GM06990 (cell line): ENCODE measurements around the gene ST6GALNAC4.

Experiments used
- DNase-seq: peaks from one replicate; pipeline ENCODE4 v3.0.0-alpha.2; 2011; ENCODE audit not compliant: insufficient read length; ENCODE audit errors: extremely low read depth
- H3K27me3 ChIP-seq: replicated peaks from 2 replicates; pipeline ENCODE4 v1.6.0; 2011; ENCODE audit warnings: low read length; ENCODE audit not compliant: control insufficient read depth, insufficient read depth
- H3K36me3 ChIP-seq: 2 replicates; pipeline ENCODE4 v1.5.1; 2011; ENCODE audit warnings: low read length; ENCODE audit not compliant: control insufficient read depth, insufficient read depth
- H3K4me3 ChIP-seq: replicated peaks from 2 replicates; pipeline ENCODE4 v1.5.1; 2011; ENCODE audit warnings: low read depth, mild to moderate bottlenecking, control low read depth, low read length
- CTCF ChIP-seq: IDR thresholded peaks from 2 replicates; pipeline ENCODE4 v1.5.1; 2011; ENCODE audit warnings: low read length, control low read depth, mild to moderate bottlenecking, inconsistent platforms; ENCODE audit not compliant: insufficient read depth, poor library complexity, severe bottlenecking

Gene ST6GALNAC4

GRCh38 chr9:127926906-127927200, 10.0 kb upstream of the ST6GALNAC4 start:
- no peaks in the 10 kb centered on the region for H3K36me3 ChIP-seq
- no peak for DNase-seq
- no peaks in the 10 kb centered on the region; the same call in 1 of the 2 replicates for H3K27me3 ChIP-seq
- no peak for TF ChIP-seq CTCF
- H3K4me3 ChIP-seq: peak overlapping the region; percentile 12

GRCh38 chr9:127925959-127926905, 9.4 kb upstream of the ST6GALNAC4 start:
- Histone ChIP-seq H3K4me3 (no peak overlapping the region), H3K27me3 (no peaks in the 10 kb centered on the region; the same call in 1 of the 2 replicates), H3K36me3 (no peaks in the 10 kb centered on the region)
- no peak for TF ChIP-seq CTCF
- no peak for DNase-seq

DNA sequence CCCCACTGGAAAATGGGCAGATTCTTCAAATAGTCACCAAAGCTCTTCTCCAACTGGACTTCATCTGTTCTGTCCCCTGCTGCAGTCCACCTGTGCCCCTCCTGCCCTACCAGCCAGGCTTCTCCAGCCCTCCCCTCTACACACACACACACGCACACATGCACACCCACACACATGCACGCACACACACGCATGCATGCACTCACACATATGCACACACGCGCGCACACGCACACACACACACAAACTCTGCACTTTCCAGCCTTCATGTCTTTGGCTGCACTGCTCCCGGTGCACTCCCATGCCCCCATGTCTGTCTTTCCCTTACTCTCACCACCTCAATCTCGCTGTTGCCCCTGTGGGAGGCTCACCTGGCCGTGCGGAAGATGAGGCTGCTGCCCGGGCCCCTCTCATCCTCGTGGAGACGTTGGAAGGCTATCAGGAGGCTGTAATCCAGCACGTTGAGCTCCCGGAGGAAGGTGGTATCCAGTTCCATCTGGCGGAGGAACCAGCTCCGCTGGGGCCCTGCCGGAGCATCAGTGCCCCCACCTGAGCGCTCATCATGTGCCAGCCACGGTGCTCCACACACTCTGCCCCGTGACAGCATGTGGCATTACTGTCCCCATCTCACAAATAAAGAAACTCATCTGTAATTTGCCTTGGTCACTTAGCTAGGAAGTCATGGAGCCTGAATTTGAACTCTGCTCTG, 8.0 kb upstream of the ST6GALNAC4 start:
- Histone ChIP-seq H3K27me3 (no peaks in the 10 kb centered on the region; the same call in 1 of the 2 replicates), H3K4me3 (no peak overlapping the region), H3K36me3 (no peaks in the 10 kb centered on the region)
- no peak for TF ChIP-seq CTCF
- DNase-seq: no peak

DNA sequence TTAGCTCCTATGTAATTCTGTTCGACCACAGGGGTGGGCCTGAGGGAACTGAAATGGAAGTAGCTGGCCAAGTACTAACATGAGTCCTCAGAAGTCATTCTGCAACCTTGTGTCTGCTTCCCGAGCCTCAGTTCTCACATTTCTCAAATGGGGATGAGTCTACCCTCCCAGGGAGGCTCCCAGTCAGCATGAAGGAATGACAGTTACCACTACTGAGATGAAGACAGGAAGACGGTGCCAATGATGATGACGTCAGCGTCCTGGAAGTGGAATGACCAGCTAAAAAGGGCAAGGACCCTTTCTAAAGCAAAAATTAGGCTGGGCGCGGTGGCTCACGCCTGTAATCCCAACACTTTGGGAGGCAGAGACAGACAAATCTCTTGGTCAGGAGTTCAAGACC, 6.9 kb upstream of the ST6GALNAC4 start:
- DNase-seq: no peak
- Histone ChIP-seq H3K27me3 (no peaks in the 10 kb centered on the region; the same call in 1 of the 2 replicates), H3K4me3 (no peak overlapping the region), H3K36me3 (no peaks in the 10 kb centered on the region)
- TF ChIP-seq CTCF: no peak

- DNase-seq: no peak
- no peak for TF ChIP-seq CTCF
- Histone ChIP-seq H3K27me3 (no peaks in the 10 kb centered on the region; the same call in 1 of the 2 replicates), H3K36me3 (no peaks in the 10 kb centered on the region; the same call in 1 of the 2 replicates), H3K4me3 (no peak overlapping the region)
Observed at GRCh38 chr9:127923046-127923445, 6.2 kb upstream of the ST6GALNAC4 start.
